Measurements from ENCODE around the gene MINDY2.
"Not testable (repeated sequence)": the region's sequence is repeated elsewhere in the genome, so short reads cannot be mapped to it uniquely, and the experiment has no call there.

MINDY2 gene

DNA sequence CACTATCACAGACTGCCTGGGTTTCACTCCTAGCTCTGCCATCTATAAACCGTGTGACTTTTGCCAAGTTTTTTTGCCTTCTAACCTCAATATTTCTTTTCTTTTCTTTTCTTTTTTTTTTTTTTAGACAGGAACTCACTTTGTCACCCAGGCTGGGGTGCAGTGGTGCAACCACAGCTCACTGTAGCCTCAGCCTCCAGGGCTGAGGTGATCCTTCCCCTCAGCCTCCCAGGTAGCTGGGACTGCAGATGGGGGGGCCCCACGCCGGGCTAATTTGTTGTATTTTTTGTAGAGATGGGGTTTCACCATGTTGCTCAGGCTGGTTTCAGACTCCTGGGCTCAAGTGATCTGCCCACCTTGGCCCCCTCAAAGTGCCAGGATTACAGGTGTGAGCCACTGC, 18.4 kb upstream of the MINDY2 start:
- no peak for DNase-seq (ENCODE audit: low spot score)

DNA sequence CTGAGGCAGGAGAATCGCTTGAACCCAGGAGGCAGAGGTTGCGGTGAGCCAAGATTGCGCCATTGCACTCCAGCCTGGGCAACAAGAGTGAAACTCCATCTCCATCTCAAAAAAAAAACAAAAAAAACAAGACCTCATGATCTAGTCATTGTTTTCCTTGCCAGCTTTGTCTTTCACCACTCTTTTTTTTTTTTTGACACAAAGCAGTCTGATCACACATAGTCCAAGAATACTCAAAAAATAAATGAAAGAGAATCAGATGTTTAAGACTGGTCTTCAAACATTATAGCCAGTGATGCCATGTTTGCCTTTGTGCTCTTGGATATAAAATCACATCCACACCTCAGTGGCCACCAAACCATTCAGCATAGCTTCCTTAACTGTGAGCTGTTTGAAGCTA, 15.8 kb upstream of the MINDY2 start:
- no peak for DNase-seq (ENCODE audit: low spot score)

DNA sequence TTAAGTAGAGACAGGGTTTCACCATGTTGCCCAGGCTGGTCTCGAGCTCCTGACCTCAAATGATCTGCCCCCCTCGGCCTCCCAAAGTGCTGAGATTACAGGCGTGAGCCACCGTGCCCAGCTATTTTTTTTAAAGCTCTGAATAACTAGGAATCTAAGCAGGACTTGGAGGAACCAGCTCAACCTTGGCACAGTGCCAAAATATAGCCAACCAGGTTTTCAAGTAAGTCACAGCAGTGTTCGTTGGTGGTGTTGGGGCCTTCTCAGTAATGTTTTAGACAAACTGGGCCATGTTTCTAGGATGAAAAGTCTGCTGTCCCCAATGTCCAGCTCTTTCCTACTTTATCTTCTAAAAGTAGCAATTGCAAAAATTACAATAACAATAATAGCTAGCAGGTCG, 15.1 kb upstream of the MINDY2 start:
- no peak for DNase-seq (ENCODE audit: low spot score)

DNA sequence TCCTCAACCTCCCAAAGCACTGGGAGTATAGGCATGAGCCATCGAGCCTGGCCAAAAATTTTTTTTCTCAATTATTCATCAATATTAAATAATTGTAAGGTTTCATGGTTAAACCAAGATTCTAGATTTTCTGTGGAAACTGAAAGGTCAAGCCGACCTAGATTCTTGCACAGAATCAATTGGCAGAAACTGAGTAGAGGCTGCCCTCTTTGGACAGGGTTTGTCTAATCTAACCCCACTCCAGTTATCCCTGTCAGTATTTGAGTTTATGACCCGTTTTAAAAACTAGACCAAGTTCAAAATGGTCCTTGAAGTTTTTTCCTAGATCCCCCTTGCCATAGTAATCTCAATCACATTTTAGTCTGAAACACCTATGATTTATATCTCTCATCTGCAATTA, 13.0 kb upstream of the MINDY2 start:
- no peak for DNase-seq (ENCODE audit: low spot score)

DNA sequence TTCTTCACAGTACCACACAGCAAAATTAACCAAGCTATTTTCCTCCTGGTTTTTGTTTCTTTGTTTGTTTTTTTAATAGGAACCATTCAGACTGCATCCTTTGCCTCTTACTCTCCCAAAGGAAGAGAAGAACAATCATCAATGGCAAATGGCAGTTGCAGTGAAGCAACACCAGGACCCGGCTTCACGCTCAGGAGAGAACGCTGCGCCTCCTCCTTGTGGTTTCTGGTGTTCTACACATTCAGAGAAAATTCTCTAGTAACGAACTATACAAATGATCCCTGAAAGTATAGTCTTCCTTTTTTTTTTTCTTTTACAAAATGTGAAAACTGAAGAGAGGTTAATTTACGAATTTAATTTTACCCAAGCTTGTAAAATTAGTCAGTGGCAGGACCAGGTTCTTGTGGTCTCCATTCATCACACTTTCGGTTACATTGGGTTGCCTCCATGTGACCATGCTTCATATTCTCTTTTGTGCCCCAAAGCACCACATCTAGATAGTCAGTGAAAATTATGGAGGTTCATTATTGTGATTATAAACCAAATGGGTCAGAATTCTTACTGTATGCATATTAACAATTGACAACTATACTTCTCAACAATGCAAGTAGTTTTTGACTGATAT, 10.6 kb upstream of the MINDY2 start:
- DNase-seq (ENCODE audit: low spot score): no peak

DNA sequence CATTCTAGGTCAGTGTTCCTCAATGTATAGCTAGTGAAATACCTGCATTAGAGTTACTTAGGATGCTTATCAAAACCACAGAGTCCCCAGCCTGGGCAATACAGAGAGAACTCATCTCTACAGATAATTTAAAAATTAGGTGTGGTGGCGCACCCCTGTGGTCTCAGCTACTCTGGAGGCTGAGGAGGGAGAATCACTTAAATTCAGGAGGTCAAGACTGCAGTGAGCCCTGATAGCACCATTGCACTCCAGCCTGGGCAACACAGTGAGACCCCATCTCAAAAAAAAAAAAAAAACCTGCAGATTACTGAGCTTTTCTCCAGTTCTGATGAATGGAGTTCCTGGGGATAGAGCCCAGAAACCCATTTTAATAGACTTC, 10.1 kb upstream of the MINDY2 start:
- no peak for DNase-seq (ENCODE audit: low spot score)

DNA sequence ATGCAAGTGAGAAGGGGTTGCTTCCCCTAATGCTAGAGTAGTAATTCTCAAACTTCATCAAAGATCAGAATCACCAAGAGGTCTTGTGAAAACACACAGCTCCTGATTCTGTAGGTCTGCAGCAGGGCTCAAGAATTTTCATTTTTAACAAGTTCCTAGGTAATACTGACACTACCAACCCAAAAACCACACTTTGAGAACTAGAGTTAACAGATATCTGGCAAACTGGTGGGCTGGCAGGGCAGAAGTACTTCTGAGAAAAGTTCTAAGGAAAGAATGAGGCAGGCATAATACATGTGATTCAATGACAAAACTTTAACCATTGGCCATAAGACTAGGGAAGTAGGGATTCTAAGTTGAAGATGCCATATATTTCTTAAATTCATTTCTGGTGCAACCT, 8.8 kb upstream of the MINDY2 start:
- no peak for DNase-seq (ENCODE audit: low spot score)

DNA sequence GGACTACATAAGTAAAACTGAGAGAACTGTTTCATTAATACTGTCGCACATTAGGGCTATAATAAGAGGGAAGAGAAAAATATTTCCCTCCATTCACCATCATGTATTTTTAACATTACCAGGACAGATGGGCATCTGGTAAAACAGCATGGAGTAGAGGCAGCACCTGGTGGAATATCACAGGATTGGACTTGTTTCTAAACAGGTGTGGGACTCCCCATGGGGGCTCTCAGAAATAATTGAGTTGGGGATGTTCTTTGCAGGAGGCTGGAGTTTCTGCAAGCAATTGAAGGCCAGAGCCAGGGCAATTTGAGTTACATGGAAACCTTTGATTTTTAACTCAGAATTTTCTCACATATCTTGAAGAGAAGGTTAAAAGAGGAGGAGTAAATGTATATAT, 8.4 kb upstream of the MINDY2 start:
- DNase-seq (ENCODE audit: low spot score): no peak

DNA sequence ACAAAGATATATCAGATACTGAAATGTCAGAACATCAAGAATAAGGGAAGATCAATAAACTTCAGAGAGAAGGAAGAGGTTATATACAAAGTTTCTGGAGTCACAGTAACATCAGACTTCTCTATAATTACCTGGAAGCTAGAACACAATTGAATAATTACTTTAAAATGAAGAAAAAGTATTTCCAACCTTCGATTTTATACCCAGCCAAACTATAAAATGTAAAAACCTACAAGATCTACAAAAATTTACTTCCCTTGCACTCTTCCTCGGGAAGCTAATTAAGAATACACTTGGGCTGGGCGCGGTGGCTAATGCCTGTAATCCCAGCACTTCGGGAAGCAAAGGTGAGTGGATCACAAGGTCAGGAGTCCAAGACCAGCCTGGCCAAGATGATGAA, 6.6 kb upstream of the MINDY2 start:
- no peak for DNase-seq (ENCODE audit: low spot score)

DNA sequence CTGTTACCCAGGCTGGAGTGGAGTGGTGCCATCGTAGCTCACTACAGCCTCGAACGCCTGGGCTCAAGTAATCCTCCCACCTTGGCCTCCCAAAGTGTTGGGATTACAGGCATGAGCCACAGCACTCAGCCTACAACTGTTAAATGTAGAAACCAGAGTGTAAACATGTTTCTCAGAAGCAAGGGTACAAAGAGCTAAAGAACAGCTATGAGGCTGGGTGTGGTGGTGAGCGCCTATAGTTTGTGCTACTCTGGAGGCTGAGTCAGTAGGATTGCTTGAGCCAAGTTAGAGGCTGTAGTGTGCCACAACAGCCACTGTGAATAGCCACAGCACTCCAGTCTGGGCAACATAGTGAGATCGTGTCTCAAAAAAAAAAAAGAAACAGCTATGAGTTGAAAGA, 4.8 kb upstream of the MINDY2 start:
- DNase-seq (ENCODE audit: low spot score): no peak

DNA sequence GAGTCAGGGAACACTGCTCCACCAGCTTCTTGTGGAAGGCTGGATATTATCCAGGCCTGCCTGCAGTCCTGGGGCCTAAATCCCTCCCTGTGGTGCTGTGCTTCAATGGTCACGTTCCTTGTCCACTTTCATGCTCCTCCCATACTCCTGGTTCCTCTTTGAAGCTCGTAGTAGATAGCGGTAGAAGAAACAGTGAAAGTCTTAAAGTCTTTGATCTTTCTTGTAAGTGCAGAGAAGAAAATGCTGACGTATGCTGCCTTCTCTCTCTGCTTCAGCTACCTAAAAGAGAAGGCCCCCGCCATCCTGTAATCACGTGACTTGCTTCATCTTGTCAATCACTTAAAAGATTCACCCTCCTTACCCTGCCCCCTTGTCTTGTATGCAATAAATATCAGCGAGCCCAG, 2.5 kb upstream of the MINDY2 start:
- not testable (repeated sequence) for DNase-seq (ENCODE audit: low spot score)

DNA sequence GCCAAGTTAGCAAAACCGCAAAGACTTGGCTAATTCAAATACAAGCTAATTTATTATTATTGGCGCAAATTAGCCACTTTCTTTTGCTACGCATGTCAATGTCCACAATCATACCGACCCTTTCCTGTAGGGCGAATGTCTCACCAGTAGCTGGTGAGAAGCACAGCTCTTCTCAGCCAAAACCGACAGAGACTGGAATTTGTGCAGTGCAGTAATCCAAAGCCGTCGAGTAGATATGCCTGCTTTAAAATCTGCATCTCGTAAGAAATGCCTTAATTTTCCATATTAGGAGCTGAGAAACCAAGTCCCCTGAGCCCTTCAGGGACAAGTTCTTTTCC, 614 bp upstream of the MINDY2 start:
- no peak for DNase-seq (ENCODE audit: low spot score)

DNA sequence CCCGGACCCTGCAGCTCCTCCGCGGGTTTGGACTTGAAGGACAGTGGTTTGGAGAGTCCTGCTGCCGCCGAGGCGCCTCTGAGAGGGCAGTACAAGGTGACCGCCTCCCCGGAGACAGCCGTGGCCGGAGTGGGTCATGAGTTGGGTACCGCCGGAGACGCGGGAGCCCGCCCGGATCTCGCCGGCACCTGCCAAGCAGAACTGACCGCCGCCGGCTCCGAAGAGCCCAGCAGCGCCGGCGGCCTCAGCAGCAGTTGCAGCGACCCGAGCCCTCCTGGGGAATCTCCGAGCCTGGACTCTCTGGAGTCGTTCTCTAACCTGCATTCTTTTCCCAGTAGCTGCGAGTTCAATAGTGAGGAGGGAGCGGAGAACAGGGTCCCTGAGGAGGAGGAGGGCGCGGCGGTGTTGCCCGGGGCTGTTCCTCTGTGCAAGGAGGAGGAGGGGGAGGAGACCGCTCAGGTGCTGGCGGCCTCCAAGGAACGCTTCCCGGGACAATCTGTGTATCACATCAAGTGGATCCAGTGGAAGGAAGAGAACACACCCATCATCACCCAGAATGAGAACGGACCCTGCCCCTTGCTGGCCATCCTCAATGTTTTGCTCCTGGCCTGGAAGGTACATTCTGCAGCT, 634 bp downstream of the MINDY2 start:
- peak; percentile 38 for DNase-seq (ENCODE audit: low spot score)

DNA sequence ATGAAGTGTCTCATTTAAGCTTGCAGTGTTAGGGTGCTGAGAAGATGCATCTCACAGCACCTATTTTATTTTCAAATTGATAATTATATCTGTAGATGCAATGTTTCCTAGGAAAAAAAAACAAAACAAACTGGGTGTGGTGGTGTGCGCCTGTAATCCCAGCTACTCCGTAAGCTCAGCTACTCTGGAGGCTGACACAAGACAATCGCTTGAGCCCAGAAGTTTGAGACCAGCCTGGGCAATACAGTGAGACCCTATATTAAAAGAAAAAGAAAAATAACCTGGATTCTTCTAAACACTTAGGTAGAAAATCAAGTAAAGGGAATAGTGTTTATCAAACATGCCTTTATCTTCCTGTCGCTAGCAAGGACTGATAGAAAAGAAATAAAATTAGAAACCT, 1.9 kb downstream of the MINDY2 start:
- DNase-seq (ENCODE audit: low spot score): no peak

DNA sequence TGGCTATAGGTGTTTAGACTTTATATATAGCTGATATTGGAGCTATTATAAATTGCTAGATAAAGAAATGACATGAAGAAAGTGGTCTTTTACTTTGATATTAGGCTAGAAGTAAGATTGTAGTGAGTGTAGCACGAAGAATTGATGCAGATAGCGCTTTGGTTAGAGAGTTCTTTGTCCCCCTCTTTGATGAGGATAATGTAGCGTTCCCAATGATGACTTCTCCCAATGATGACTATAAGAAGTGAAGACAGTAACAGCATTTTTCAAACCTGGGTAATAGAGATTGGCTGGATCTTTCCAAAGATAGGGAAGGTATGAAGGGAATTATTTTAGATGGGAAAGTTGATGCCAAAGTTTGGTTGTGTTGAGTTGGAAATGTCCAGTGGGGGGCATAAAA, 4.3 kb downstream of the MINDY2 start:
- DNase-seq (ENCODE audit: low spot score): no peak

DNA sequence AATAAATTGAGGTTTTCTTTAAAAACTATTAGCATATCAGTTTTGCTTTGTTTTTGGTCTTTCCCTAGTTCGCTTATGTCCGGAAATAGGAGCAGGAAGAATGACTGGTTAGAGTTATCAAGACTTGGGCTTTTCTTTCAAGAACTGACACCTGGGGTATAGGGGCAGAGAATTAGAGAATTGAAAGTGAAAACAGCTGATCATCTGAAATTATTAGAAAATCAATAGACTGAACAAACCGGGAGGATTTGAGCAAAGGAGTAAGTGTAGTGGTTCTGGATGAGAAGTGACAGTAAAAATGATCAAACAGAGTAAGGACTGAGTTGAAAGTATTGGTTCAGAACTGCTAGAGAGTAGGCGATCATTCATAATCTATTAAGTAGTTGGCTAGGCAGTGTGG, 6.0 kb downstream of the MINDY2 start:
- no peak for DNase-seq (ENCODE audit: low spot score)

DNA sequence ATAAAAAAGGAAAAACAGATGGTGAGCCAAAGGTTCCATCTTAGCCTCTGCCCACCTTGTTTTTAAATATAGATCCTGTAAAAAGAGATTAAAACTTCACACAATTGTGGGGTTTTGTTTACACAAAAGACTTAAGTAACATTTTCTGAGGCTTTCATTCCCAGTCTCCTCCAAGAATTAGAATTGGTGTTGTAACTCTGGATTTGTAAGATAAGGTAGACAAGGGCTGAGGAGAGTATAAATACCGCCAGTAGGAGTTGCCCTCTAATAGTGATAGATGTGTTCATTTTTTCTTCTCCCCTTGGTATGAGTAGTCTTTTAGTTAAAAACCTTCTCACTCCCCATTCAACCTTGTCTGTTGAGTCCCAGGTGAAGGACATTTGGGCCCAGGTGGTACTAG, 8.5 kb downstream of the MINDY2 start:
- no peak for DNase-seq (ENCODE audit: low spot score)

DNA sequence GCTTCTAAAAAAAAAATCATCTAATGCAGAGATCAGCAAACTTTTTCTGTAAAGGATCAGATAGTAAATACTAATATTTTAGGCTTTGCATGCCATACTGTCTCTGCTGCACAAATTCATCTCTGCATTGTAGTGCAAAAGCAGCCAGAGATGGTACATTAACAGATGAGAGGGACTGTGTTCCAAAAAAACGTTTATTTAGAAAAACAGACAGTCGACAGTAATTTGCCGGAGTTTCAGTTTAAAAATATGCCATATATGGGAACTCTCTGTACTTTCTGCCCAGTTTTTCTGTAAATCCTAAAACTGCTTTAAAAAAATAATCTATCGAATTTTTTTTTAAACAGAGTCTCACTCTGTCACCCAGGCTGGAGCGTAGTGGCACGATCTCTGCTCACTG, 14.3 kb downstream of the MINDY2 start:
- DNase-seq (ENCODE audit: low spot score): no peak

DNA sequence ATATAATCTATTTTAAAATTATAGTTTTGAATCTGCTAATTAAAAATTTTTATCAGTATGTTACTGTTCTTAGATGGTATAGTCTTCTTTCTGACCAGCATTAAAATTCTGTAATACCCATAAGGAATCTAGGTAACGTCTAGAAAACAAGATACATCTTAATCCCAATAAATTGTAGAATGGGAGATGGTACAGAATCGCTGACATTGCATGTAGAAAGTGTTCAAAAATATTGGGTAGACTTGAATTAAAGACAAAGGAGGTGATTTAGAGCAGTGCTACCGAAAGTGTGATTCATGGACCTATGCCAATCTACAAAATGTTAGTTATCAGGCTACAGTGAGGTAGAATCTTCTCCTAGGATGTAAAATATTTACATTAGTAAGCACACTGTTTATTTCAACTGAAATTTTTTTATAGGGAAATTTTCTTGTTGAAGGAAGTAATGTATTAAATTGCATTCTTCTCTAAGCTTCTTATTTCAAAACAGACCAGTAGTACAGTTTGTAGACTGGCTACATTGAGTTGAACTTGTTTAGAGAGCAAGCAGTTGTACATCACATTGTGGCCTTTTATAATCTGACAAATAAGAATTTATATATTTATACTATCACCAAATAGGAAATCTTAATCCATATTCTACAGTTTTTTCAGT, 17.1 kb downstream of the MINDY2 start:
- no peak for DNase-seq (ENCODE audit: low spot score)

DNA sequence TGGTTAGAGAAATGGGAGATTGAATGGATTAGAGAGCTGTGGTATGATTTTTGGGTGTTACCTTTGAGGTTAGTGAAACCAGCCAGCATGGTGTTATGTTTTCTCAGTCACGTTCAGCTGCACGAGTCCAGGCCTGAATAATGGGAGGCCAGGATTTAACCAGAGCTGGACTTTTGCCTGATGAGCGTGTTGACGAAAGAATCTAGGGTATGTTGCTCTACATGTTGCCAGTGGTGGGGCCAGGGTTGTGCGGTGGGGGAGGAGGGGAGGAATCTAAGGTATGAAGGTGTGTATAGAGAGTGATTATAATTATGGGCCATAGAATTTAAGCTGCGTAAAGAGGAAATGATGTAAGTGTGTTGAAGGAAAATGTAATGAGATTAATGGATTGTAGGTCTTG, 22.8 kb downstream of the MINDY2 start:
- DNase-seq (ENCODE audit: low spot score): peak; percentile 9

DNA sequence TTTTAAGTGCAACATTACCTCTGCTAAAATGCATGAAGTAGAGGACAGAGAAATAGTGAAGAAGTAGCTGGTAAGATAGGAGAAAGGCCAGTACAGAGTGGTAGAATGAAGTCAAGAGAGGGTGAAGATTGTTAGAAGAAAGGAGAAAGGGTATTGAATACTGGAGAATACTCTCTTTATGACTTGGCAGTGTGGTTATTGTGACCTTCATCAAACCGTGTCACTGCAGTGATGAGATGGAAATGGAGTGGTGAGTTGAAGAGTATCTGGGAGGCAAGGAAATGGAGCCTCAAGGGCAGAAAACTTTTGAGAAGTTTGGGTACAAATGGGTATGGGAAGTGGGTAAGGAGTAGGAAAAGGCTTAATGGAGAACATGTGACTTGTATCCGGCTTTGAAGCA, 24.7 kb downstream of the MINDY2 start:
- DNase-seq (ENCODE audit: low spot score): no peak

DNA sequence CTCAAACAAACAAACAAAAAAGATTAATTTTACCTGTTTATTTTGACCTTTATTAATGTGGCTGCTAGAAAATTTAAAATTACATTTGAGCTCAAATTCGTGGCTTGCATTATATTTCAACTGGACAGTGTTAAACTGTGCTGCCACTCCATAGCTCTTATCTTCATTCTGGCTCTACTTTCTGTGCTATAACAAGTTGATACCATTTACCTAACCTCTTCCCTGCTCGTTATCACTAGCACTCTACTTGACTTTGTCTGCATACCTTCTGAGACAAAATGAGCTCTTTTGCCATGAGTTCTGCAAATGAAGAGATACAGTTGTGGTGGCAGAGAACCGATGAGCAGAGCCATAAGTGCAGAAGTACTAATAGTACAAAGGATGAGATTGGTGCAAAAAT, 26.4 kb downstream of the MINDY2 start:
- DNase-seq (ENCODE audit: low spot score): no peak

DNA sequence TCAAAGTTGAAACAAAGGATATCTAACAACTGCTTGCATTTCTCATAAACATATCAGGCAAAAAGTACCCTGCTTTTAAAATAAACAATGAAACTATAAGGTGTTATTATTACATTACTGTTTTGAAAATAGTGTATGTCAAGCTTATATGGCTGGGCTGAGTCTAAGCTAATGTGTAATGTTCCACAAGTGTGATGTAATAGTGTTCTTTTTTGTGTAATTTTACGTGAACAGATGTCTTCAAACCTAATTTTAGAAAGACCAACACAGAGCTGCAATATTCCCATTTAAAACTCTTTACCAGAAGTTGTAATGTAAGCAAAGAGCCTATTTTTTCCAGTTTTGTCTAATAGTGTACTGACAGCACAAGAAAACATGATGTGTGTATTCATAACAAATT, 34.0 kb downstream of the MINDY2 start:
- no peak for DNase-seq (ENCODE audit: low spot score)

DNA sequence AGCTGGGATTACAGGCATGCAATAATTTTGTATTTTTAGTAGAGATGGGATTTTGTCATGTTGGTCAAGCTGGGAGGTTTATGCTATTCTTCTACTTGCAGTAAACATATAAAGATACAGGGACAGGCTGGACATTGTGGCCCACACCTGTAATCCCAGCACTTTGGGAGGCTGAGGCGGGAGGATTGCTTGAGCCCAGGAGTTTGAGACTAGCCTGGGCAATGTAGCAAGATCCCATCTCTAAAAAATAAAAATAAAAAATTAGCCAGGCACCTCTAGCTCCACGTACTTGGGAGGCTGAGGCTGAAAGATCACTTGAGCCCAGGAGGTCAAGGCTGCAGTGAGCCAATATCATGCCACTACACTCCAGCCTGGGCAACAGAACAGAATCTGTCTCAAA, 52.2 kb downstream of the MINDY2 start:
- DNase-seq (ENCODE audit: low spot score): not testable (repeated sequence)

Data from HuH-7.5 (cell line).